IMR-90 (cell line): ENCODE data around the gene NISCH. TPM values are rescaled to one million over a fixed set of nuclear protein-coding genes. Genes with fewer than 3 reads are reported as not detected.

ENCODE experiments used
- ATAC-seq: fragments of 200-7000 bp; cut with Tn5 transposase; 2 replicates; pipeline ENCODE4 v1.9.1; 2020; ENCODE audit warnings: low read depth, mild to moderate bottlenecking, moderate library complexity
- BruUV-seq: library from RNA; stranded (reverse); fragments of 400-500 nt; replicated peaks from 2 replicates; lab custom pipeline; 2021; lab: Mats Ljungman, UMichigan
- CTCF ChIA-PET: fragments of 300-600 bp; formaldehyde crosslinking; extraction: SDS; loops from one replicate; lab custom pipeline; 2021; ENCODE audit warnings: antibody characterized with exemption; lab: Yijun Ruan, JAX
- POLR2A ChIA-PET: fragments of 300-600 bp; sonication (Branson Sonifier 250); formaldehyde crosslinking; loops from one replicate; lab custom pipeline; 2022; ENCODE audit warnings: antibody characterized with exemption; ENCODE audit not compliant: unreplicated experiment; lab: Charles Lee
- DNase-seq: peaks from one replicate; pipeline ENCODE4 v3.0.0; 2013
- H2AFZ ChIP-seq: replicated peaks from 2 replicates; pipeline ENCODE3; 2013; ENCODE audit warnings: low read length, mild to moderate bottlenecking; ENCODE audit not compliant: poor library complexity
- H2AK5ac ChIP-seq: 2 replicates; pipeline ENCODE4 v1.6.1; 2013; ENCODE audit warnings: low read depth, low read length, inconsistent platforms
- H2AK9ac ChIP-seq: replicated peaks from 2 replicates; pipeline ENCODE3; 2013; ENCODE audit warnings: mild to moderate bottlenecking, low read depth, low read length, moderate library complexity; ENCODE audit not compliant: poor library complexity
- H2BK120ac ChIP-seq: 2 replicates; pipeline ENCODE4 v1.6.1; 2013; ENCODE audit warnings: low read depth, low read length, inconsistent platforms
- H2BK15ac ChIP-seq: 3 replicates; pipeline ENCODE4 v1.6.1; 2013; ENCODE audit warnings: low read depth, low read length, inconsistent platforms
- H2BK20ac ChIP-seq: 2 replicates; pipeline ENCODE4 v1.6.1; 2013; ENCODE audit warnings: low read depth, mild to moderate bottlenecking, inconsistent platforms, low read length, moderate library complexity
- H2BK5ac ChIP-seq: 2 replicates; pipeline ENCODE4 v1.6.1; 2013; ENCODE audit warnings: mild to moderate bottlenecking, low read depth, low read length, inconsistent platforms; ENCODE audit not compliant: poor library complexity, severe bottlenecking
- H3K14ac ChIP-seq: replicated peaks from 2 replicates; pipeline ENCODE4 v1.6.1; 2013; ENCODE audit warnings: low read depth, low read length, inconsistent platforms
- H3K18ac ChIP-seq: 2 replicates; pipeline ENCODE4 v1.6.1; 2013; ENCODE audit warnings: low read depth, low read length, control low read depth
- H3K23ac ChIP-seq: 2 replicates; pipeline ENCODE4 v1.6.1; 2013; ENCODE audit warnings: low read depth, low read length, inconsistent platforms
- H3K27ac ChIP-seq: 2 replicates; pipeline ENCODE4 v1.5.1; 2013; ENCODE audit warnings: mild to moderate bottlenecking, control low read depth, low read length; ENCODE audit not compliant: insufficient read depth
- H3K27me3 ChIP-seq: 2 replicates; pipeline ENCODE4 v1.6.1; 2013; ENCODE audit warnings: low read length; ENCODE audit not compliant: control insufficient read depth, insufficient read depth
- H3K36me3 ChIP-seq: 2 replicates; pipeline ENCODE4 v1.6.1; 2013; ENCODE audit warnings: low read length, mixed read lengths; ENCODE audit not compliant: control insufficient read depth, insufficient read depth
- H3K4ac ChIP-seq: 2 replicates; pipeline ENCODE4 v1.6.1; 2013; ENCODE audit warnings: low read depth, low read length, inconsistent platforms
- H3K4me1 ChIP-seq: 2 replicates; pipeline ENCODE4 v1.6.1; 2013; ENCODE audit warnings: low read length, mixed read lengths; ENCODE audit not compliant: control insufficient read depth, insufficient read depth
- H3K4me2 ChIP-seq: 2 replicates; pipeline ENCODE4 v1.6.1; 2013; ENCODE audit warnings: low read depth, mild to moderate bottlenecking, control low read depth, low read length, moderate library complexity
- H3K4me3 ChIP-seq: 2 replicates; pipeline ENCODE4 v1.5.1; 2013; ENCODE audit warnings: low read depth, mild to moderate bottlenecking, control low read depth, low read length, moderate library complexity; ENCODE audit not compliant: insufficient read depth
- H3K56ac ChIP-seq: 2 replicates; pipeline ENCODE4 v1.6.1; 2013; ENCODE audit warnings: low read length, inconsistent platforms; ENCODE audit not compliant: insufficient read depth; ENCODE audit errors: extremely low read depth
- H3K79me1 ChIP-seq, 2 experiments: 2 replicates each; pipeline ENCODE4 v1.6.1; 2013; ENCODE audit warnings: low read length in 2 of 2, inconsistent platforms in 1 of 2, low read depth in 1 of 2
- H3K9ac ChIP-seq: 2 replicates; pipeline ENCODE4 v1.6.1; 2013; ENCODE audit warnings: low read depth, low read length, control low read depth
- H3K9me1 ChIP-seq: 2 replicates; pipeline ENCODE4 v1.6.1; 2013; ENCODE audit warnings: low read length, inconsistent platforms; ENCODE audit not compliant: insufficient read depth
- H3K9me3 ChIP-seq: 2 replicates; pipeline ENCODE4 v1.6.1; 2013; ENCODE audit warnings: low read length; ENCODE audit not compliant: control insufficient read depth, insufficient read depth
- H4K20me1 ChIP-seq: 2 replicates; pipeline ENCODE4 v1.6.1; 2013; ENCODE audit warnings: low read length, inconsistent platforms; ENCODE audit not compliant: insufficient read depth
- H4K5ac ChIP-seq: 2 replicates; pipeline ENCODE4 v1.6.1; 2013; ENCODE audit warnings: mild to moderate bottlenecking, low read depth, low read length, control low read depth
- H4K8ac ChIP-seq, 2 experiments: 2 replicates each; pipeline ENCODE4 v1.6.1; 2013; ENCODE audit warnings: low read depth in 2 of 2, low read length in 2 of 2, control low read depth in 1 of 2, inconsistent platforms in 1 of 2
- H4K91ac ChIP-seq: 2 replicates; pipeline ENCODE4 v1.6.1; 2013; ENCODE audit warnings: low read depth, low read length, inconsistent platforms; ENCODE audit not compliant: insufficient read depth
- WGBS, 2 experiments: methylation state at CpG; one replicate each; pipeline versions ENCODE4 v1.1.5 to v1.1.7; 2013; ENCODE audit warnings: missing lambda C conversion rate in 2 of 2; ENCODE audit not compliant: insufficient read length in 1 of 2; ENCODE audit errors: extremely low coverage in 2 of 2; 5-methylcytosine and 5-hydroxymethylcytosine counted together
- dilution Hi-C: fragments of 300-500 bp; cut with HindIII; formaldehyde crosslinking; loops from one replicate; pipeline ENCODE4 v1.14.3; 2018; ENCODE audit warnings: low sequenced_read_pairs; ENCODE audit not compliant: unreplicated experiment
- in situ Hi-C: fragments of 300-500 bp; cut with MboI; formaldehyde crosslinking; loops from 3 replicates; pipeline ENCODE4 v1.14.3; 2019; ENCODE audit warnings: low sequenced_read_pairs, inconsistent platforms, mixed read lengths
- intact Hi-C: fragments of 100-400 bp; cut with micrococcal nuclease; formaldehyde crosslinking; loops from 2 replicates; pipeline ENCODE4 v1.10.0; 2022
- polyA plus RNA-seq, 3 experiments: library from polyadenylated mRNA; depleted of rRNA; stranded (reverse); fragments of >200 nt; gene quantifications; 2 replicates each; pipeline ENCODE4 v1.2.3, GENCODE V29; 2012; ENCODE audit warnings: low replicate concordance in 1 of 3
- total RNA-seq: library from RNA; depleted of rRNA; stranded (reverse); fragments of >200 nt; gene quantifications from 2 replicates; pipeline ENCODE4 v1.2.3, GENCODE V29; 2012
- TF ChIP-seq, protein P1 (sequence below): fragments of 150-350 bp; IDR thresholded peaks from 2 replicates; pipeline ENCODE4 v1.6.1; 2016; ENCODE audit warnings: low read depth, mild to moderate bottlenecking, low read length, moderate library complexity, borderline replicate concordance

NISCH gene
- total and polyA plus RNA-seq, 2 of the 4 experiments (the other 2 are of a cell fraction) = 36.9 to 86.0 TPM

DNA sequence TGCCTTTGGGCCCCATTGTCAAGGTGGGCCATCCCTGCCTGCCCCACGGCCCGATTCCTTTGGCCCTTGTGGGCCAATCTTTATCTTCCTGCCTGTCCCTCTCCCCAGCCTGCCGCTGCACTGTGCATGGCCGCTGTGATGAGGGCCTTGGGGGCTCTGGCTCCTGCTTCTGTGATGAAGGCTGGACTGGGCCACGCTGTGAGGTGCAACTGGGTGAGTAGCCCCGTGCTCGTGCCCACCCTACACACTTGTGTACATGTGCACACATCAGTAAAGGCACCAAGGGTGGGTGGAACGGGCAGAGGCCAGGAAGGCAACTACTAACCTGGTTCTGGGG lies 66.1 kb downstream of the NISCH start:
- CTCF ChIA-PET = no interaction called here
- Histone ChIP-seq H2BK120ac (no peak overlapping the region), H3K27ac (no peak overlapping the region), H4K91ac (no peak overlapping the region), H2AK9ac (no peak overlapping the region), H3K56ac (no peak overlapping the region), H3K9me1 (peaks cover 11% of the 10 kb centered on the region; the same call in 1 of the 2 replicates), H3K4ac (no peak overlapping the region), H2BK15ac (no peak overlapping the region), H3K9ac (no peak overlapping the region), H2AK5ac (no peak overlapping the region), H2BK5ac (no peak overlapping the region), H2AFZ (no peak overlapping the region), H3K9me3 (no peaks in the 10 kb centered on the region), H3K79me1 (peaks cover 0 to 11% of the 10 kb centered on the region in 2 experiments; a peak in 2 of 4 replicates), H4K8ac (no peak overlapping the region), H3K4me1 (peaks cover 1% of the 10 kb centered on the region; the same call in 1 of the 2 replicates), H3K27me3 (peaks cover 2% of the 10 kb centered on the region; the same call in 1 of the 2 replicates), H2BK20ac (no peak overlapping the region), H3K18ac (no peak overlapping the region), H3K14ac (no peak overlapping the region), H4K20me1 (peaks cover 4% of the 10 kb centered on the region; the same call in 1 of the 2 replicates), H3K4me3 (no peak overlapping the region), H4K5ac (no peak overlapping the region), H3K4me2 (no peak overlapping the region), H3K23ac (no peak overlapping the region), H3K36me3 (peaks cover 31% of the 10 kb centered on the region)
- TF ChIP-seq, protein P1, sequence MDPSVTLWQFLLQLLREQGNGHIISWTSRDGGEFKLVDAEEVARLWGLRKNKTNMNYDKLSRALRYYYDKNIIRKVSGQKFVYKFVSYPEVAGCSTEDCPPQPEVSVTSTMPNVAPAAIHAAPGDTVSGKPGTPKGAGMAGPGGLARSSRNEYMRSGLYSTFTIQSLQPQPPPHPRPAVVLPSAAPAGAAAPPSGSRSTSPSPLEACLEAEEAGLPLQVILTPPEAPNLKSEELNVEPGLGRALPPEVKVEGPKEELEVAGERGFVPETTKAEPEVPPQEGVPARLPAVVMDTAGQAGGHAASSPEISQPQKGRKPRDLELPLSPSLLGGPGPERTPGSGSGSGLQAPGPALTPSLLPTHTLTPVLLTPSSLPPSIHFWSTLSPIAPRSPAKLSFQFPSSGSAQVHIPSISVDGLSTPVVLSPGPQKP = no peak
- intact Hi-C loops = no loop called here
- dilution Hi-C loops = no loop called here
- POLR2A ChIA-PET = no interaction called here
- BruUV-seq = no TSS peak
- no peak for ATAC-seq
- WGBS, 2 experiments = 85% methylated on average over 2 of the region's 8 CpGs; no CpG with 5 or more reads in 1 of the 2 experiments
- no peak for DNase-seq
- in situ Hi-C loops = no loop called here
